GM10266 (cell line): ENCODE results near the gene ADORA2B.
"Not testable (repeated sequence)": the region's sequence is repeated elsewhere in the genome, so short reads cannot be mapped to it uniquely, and the experiment has no call there.

ENCODE experiments used
- DNase-seq: peaks from one replicate; pipeline ENCODE4 v3.0.0; 2012; ENCODE audit errors: extremely low spot score
- CTCF ChIP-seq: IDR thresholded peaks from 2 replicates; pipeline ENCODE4 v1.5.1; 2012; ENCODE audit warnings: mild to moderate bottlenecking, low read depth; ENCODE audit not compliant: control insufficient read depth, insufficient read depth; ENCODE audit errors: missing control alignments

ADORA2B gene

GRCh38 chr17:15972497-15972951 lies 27.6 kb downstream of the ADORA2B start:
- no peak for DNase-seq
- no peak for TF ChIP-seq CTCF

- no peak for DNase-seq
- no peak for TF ChIP-seq CTCF
Measured at GRCh38 chr17:15973016-15973415, 28.1 kb downstream of the ADORA2B start.

- TF ChIP-seq CTCF, result no peak
- DNase-seq, result no peak
Measured at GRCh38 chr17:15973834-15974233, 28.9 kb downstream of the ADORA2B start.

GRCh38 chr17:15977894-15978293 lies 33.0 kb downstream of the ADORA2B start:
- DNase-seq, result no peak
- TF ChIP-seq CTCF, result no peak

GRCh38 chr17:15978606-15979005 lies 33.7 kb downstream of the ADORA2B start:
- no peak for DNase-seq
- no peak for TF ChIP-seq CTCF

GRCh38 chr17:15979013-15979412 lies 34.1 kb downstream of the ADORA2B start:
- DNase-seq, result not testable (repeated sequence)

GRCh38 chr17:15981208-15981607 lies 36.3 kb downstream of the ADORA2B start:
- peak; percentile 55 for DNase-seq
- no peak for TF ChIP-seq CTCF
